Hematopoietic multipotent progenitor cell treated with erythropoietin and hydrocortisone succinate and interleukin-3 and kit ligand, for 17 days (in vitro differentiated cells): ENCODE data around the gene PFKM.
"Not testable (repeated sequence)": the region's sequence is repeated elsewhere in the genome, so short reads cannot be mapped to it uniquely, and the experiment has no call there.

ENCODE experiments used
- DNase-seq: peaks from one replicate; pipeline ENCODE4 v3.0.0-alpha.2; 2015; ENCODE audit warnings: low spot score

The PFKM gene

DNA sequence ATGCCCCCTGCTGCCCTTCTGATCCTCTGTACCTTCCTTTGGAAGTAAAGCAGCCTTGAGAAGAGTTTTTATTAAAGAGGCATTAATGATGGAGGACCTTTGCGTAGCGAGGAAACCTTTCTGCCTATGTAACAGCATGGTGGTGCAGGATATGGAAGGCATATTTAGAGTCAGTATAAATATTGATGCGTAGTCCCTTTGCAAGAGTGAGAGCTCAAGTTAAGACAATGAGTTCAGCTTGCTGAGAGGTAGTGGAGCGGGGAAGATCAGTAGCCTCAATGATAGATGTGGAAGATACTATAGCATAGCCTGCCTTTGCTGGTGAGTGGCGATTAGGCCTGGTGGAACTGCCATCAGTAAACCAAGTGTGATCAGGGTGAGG, 7.9 kb upstream of the PFKM start:
- DNase-seq, result not testable (repeated sequence)

DNA sequence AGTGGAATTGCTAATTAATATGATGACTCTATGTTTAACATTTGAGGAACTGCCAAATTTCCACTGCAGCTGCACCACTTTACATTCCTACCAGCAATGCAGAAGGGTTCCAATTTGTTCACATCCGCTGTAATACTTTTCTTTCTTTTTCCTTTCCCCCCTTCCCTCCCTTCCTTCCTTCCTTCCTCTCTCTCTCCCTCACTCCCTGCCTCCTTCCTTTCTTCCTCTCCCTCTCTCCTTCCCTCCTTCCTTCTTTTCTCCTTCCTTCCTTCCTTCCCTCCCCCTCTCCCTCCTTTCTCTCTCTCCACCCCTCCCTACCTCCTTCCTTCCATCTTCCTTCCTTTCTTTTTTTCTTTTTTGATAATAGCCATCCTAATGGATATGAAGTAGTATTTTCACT, 3.2 kb upstream of the PFKM start:
- no peak for DNase-seq

DNA sequence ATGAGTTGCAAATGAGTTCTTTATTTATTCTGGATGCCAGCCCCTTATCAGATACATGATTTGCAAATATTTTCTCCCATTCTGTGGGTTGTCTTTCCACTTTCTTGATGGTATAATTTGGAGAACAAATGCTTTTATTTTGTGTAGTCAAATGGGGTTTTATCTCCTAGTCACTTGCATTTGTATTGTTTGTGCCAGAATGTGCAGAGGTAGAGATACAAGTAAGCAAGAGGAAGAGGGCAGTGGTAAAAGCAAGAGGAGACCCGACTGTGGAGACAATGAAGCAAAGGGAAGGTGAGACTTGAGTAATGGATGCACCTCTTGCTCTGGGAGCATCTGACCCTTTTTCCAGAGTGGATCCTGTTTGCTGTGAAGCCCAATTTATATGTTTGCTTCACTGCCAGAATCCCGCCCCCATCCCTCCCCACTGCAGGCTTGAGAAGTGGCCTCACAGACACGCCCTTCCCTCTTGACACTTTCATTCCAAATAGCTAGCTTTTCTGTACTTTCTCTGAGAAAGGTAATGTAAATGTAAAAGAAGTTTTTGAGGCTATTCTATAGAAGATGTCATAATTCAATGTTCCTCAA, 786 bp upstream of the PFKM start:
- DNase-seq, result peak; percentile 23

DNA sequence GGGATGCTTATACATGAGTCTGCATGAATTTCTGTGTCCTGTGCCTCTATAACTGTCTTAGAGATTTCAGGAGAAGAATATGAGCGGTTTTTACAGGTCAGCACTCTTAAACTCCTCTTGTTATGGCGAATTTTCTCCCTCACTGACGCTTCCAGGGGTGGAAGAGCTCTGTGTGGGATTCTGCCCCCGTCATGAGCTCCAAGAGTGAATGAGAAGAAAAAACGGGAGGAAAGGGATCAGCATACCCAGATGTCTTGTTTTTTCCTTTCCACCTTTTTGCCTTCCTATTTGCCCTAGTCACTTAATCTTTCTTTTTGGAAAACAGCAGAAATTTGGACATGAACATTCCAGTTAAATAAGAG, 651 bp downstream of the PFKM start:
- no peak for DNase-seq

DNA sequence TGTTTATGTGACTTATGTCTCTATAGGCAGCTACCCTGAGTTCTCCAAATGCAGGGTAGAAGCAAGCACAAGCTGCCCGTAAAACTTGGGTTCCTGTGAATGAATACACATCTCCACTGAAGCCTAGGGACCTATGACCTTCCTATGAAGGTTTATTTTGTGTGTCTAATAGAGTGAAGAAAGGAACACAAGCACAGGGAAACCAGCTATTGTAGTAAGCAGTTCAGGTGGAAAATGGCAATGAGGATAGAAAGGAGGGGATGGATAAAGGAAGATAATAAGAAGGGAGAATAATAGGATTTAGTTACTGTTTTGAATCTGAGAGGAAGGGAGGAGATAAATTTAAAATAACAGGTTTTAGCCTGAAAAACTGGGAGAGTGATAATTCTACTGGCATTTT, 2.4 kb downstream of the PFKM start:
- no peak for DNase-seq

DNA sequence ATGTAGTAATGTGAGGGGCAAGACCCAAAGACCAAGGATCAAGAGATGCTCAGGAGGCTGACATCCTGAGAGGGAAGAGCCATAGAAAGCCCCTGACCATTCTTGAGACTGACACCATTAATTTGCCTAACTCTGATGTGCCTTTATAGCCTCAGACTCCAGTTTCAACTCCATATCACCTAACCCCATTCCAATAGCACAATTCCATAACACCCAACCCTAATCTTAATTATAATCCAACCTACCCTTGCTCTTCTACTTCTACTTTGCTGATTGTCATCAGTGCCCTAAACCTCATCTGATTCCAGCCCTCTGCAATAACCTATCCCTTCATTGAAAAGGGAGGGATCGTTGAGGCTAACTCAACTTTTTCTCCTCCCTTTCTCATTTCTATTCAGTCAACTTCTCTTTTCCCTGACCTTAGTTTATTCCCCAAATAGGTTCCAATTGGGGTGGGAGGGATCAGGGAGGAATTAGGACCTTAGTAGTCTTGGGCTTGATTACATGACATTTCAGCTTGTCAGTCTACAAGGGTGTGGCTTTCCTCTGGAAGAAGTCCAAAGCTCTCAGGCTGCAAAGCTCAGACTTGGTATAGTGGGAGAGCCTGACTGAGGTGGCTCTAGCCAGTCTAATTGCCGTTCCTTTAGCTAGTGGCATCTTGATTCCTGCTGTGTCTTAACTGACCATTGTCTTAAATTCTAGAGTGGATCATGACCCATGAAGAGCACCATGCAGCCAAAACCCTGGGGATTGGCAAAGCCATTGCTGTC, 3.1 kb downstream of the PFKM start:
- DNase-seq, result peak; percentile 79

DNA sequence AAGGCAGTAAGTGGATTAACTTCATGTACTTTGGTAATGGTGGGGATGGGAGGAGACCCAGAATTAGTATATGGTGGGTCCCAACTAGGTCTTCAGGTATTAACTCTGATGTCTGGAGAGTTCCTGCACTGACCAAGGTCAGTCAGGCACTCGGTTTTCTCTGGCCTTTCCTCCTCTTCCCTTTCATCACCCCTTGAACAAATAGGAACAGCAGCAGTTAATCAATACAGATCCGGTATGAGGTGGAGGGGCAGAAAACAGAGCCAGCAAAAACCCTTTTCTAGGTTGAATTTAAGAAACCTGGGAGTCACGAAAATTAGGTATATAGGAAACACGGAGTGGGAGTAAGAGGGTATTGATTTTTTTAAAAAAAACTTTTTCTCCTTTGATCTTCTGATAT, 4.0 kb downstream of the PFKM start:
- no peak for DNase-seq

DNA sequence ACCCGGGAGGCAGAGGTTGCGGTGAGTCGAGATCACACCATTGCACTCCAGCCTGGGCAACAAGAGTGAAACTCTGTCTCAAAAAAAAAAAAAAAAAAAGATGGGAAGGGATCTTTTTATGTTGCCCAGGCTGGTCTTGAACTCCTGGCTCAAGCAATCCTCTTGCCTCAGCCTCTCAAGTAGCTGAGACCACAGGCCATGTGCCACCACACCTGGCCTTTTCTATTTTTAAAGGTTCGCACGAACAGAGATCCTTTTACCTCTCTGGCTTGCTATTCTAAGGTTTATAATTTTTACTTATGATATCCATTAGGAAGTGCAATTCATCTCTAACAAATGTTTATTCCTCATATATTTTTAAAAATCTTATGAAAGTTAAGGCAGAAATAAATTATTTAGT, 6.4 kb downstream of the PFKM start:
- not testable (repeated sequence) for DNase-seq

DNA sequence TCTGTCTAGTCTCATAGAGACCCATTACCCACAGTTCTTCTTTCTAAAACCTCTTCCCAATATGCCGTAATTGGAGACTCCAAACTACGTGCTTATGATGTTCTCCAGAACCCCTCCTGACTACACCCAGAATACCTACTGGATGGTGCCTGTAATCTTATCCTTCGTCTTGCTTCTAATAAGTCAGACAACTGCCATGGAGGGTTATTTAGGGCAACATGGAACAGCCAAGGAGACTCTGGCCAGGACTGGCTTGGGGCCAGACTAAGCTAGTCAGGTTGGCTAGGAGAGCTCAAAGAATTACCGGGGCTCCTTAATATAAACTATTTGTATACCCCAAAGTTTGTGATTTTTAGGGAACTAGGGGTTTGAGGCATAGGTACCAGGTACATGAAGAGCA, 6.8 kb downstream of the PFKM start:
- DNase-seq, result no peak

DNA sequence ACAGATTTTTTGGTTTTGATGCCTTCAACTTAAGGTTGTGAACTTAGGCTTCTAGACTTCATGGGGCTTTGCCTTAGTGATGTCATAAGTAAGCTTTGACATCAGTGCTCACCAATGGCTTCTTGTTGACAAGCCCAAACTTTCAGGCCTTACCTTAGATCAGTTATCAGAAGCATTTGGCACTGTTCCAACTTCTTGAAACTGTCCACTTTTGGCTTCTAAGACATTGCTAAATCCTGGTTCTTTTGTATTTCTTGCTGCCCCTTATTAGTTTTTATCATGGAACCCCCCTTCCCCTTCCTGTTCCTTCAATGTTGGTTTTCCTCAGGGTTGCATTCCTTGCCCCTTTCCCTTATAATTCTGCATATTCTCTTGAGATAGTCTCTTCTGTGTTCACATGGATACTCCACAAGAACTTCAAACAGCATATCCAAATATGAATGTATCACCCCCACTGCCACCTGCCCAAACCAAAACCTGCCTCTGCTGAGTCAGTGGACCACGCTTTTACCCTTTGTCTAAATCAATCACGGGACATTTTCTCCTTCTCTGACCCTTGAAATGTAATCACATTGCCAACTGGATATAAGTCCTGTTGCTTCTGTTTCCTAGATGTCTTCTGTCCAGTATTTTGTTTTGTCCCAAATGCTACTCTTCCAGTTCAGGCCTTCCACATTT, 7.9 kb downstream of the PFKM start:
- DNase-seq, result peak; percentile 38

DNA sequence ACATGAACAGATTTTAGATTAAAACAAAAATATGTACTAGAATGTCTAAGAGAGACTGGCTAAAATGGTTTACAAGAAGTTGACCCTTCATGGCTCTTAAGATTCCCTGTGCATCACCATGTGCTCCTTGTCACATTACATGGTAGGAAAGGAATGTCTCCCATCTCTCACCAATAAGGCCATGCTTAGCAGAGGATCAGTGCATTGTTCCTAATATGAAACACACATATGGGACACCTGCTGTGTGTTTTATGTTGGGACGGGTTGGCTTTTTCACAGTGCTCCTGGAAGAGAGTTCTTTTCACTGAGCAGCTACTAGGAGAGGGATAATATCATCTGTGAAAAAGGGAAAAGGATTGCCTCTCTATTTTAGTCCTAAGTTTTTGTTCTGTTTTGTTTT, 9.6 kb downstream of the PFKM start:
- no peak for DNase-seq

DNA sequence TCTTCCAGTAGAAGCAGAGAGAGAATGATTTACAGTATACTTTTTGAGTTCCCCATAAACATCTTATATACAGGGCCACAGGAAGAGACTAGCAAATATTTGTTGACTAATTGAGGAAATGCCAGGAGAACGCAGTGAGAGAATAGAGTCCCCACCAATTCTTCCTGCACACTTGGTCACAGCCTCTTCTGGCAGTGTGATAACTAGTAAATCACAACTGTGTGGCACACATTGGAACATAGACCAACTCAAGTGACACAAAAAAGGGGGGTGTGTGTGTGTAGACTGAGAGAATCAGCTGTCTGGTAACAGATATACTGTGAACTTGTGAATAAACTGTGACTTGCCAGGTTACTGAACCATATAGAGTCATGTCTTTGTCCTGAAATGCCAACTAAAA, 10.2 kb downstream of the PFKM start:
- no peak for DNase-seq

DNA sequence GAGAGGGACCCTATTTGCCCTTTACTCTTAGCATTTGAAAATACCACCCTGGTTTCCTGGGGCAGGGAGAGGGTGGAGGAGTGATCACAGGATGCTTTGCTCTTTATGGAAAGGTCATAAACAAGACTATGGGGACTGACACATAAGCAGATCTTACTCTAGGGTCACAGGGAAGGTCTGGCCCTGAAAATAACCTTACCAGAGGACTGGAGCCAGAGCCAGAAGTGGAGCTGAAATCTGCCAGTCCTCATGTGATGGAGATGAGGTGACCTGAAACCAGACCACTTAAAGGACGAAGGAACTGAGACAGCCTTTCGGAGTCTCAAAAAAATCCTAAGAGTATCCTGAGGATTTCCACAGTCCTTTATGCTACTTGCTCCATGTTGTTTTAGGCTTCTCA, 12.4 kb downstream of the PFKM start:
- DNase-seq, result no peak

DNA sequence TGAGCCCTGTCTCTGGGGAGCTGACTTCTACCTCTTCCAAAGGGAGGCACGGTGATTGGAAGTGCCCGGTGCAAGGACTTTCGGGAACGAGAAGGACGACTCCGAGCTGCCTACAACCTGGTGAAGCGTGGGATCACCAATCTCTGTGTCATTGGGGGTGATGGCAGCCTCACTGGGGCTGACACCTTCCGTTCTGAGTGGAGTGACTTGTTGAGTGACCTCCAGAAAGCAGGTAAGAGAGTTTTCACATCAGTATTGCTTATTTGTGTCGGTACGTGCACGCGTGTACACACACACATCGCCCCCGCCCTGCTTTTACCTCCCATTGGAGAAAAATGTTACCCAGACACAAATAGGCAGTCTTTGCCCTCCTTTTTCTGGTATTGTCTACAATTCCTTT, 13.7 kb downstream of the PFKM start:
- no peak for DNase-seq

DNA sequence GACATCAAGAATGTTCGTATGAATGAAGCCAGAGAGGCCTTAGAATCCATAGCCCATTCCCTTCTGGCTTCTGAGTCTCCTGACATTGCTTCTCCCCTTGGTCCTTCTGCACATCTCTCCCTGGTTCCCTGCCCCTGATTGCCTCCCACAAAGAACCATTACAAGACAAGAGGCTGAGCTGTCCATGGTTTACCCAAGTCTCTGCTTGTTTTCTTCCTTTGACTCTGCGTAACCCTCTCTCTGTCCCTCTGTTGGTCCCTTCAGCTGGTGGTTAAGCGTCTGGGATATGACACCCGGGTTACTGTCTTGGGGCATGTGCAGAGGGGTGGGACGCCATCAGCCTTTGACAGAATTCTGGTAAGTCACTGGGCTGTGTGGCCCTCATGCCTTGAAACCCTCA, 15.9 kb downstream of the PFKM start:
- no peak for DNase-seq

DNA sequence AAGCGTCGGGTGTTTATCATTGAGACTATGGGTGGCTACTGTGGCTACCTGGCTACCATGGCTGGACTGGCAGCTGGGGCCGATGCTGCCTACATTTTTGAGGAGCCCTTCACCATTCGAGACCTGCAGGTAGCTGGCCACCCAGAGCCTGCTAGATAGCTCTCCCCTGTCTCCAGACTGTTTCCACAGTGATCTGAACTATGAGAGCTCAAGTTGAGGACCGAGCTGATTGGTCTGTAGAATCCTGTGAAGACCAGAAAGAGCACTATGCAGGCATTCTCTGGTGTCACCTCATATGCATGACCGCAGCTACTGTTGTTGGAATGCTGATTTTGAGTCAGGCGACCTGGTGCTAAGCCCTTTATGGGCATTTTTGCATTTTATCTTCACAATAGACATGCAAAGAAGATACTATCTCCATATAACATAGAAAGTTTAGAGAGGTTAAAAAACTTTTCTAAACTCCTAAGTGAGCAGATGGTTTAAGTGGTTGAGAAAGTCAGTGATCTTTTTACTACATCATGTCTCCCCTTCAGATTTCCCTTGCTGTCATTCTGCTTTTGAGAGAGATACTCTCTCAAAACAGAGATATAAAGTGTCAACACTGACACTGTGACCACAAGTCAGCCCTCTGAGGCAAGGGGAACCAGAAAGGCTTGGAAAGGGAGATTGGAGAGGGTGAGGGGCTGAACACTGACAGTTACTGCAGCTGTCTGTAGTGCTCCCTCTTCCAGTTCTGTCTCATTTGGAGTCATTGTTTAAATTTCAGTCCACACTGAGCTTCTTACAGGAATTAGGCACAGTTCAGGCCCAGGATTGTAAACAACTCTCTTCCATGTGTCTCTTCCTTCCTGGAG, 23.9 kb downstream of the PFKM start:
- DNase-seq, result no peak

DNA sequence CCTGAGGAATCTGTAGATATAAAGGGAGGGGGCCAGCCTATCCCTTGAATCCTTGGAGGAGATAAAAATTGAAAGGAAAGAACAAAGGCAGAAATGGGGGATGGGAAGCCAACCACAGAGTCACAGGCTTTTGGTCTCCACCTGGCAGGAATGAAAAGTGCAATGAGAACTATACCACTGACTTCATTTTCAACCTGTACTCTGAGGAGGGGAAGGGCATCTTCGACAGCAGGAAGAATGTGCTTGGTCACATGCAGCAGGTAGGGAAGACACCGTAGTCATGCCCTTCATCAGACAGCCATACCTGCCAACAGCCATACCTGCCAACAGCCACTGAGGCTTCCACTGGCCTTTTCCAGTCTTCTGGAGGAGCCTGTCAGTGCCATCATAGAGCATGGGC, 24.7 kb downstream of the PFKM start:
- no peak for DNase-seq

DNA sequence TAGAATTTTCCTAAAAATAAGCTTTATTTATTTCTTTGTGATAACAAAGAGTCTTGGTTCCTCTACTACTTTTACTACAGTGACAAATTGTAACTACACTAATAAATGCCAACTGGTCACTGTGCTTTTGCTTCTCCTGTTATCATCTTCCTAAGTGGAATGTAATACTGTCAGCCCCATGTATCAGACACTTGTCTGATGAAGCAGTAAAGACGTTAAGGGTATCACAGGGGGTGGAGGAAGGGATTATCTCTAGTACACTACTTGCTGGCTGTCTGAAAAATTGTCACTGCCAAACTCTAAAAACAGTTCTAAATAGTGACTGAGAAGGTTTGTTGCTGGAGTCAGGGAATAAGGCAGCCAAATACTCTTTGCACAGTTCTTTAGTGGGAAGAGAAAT, 26.8 kb downstream of the PFKM start:
- DNase-seq, result peak; percentile 19

DNA sequence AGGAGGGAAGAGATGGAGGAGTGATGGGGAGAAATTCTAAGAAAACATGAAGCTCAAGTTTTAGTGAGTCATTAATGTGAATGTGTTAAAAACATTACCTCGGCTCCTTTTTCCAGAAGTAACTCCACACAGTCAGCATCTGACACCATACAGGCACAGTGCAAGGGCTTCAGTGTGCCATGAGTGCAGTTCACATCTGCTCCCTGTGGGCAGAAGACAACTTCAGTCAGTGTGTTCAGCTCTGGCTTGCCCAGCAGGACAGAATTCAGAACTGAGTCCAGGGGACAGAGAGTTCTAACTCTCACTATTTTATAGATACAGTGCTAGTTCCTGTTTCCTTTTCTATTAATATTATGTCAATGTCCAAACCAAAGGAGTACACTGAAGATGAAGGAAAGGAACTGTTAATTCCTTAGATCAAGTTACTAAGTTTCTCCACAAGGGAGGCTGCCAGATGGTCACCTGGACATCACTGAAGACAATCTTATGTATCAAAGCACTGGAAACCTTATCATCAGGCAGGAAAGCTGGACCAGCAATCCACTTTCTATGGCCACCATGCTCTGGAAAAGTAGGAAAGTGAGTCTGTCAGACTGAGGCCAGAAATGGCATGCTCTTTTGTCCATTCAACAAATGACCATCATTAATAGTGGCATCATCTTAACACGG, 32.1 kb downstream of the PFKM start:
- no peak for DNase-seq

DNA sequence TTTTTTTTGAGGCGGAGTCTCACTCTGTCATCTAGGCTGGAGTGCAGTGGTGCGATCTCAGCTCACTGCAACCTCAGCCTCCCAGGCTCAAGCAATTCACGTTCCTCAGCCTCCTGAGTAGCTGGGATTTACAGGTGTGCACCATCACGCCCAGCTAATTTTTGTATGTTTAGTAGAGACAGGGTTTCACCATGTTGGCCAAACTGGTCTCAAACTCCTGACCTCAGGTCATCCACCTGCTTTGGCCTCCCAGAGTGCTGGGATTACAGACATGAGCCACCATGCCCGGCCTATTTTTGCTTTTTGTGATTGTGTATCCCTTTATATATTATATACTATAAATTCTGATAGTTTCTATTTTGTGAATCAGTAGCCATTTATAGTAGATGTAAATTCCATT, 36.6 kb downstream of the PFKM start:
- DNase-seq, result not testable (repeated sequence)

DNA sequence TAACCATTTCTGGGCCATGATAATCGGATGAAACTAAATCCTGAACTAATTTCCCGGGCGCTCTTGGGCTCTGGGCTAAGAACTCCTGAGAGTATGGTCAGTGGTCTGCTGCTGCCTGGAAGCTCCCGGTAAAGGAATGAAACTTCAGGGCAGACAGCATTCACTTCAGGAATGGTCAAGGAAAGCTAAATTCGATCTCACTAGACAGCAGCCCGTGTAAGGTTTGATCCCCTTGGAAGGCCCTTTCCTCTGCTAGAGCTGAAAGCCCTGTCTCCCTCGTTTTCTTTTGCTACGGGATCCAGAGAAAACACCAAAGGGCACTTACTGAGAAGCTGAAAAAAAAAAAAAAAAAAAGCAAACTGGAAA, 37.5 kb downstream of the PFKM start:
- DNase-seq, result no peak
